Keratinocyte (primary cell): Measurements from ENCODE around the gene MMRN2.

Source experiments
- CTCF ChIP-seq, 3 experiments: IDR thresholded peaks in 1 of 3; conservative IDR thresholded peaks in 1 of 3; optimal IDR thresholded peaks in 1 of 3; 2 replicates in 2 of 3; 3 replicates in 1 of 3; pipeline versions ENCODE3 to v1.5.1; 2011; ENCODE audit warnings: low read length in 3 of 3, mild to moderate bottlenecking in 3 of 3, moderate library complexity in 2 of 3, control low read depth in 1 of 3, inconsistent platforms in 1 of 3; ENCODE audit not compliant: insufficient read depth in 2 of 3; ENCODE audit errors: extremely low read depth in 1 of 3
- EZH2 ChIP-seq: IDR thresholded peaks from one replicate; pipeline ENCODE4 v1.6.1; 2012; ENCODE audit warnings: inconsistent platforms, mild to moderate bottlenecking, low read length, moderate library complexity

- no peak for TF ChIP-seq CTCF (optimal IDR thresholded peaks at IDR 0.05 in 1 of 3, IDR thresholded peaks at IDR 0.05 in 1 of 3, conservative IDR thresholded peaks at IDR 0.05 in 1 of 3; ENCODE audit: extremely low read depth in 1 of 3, insufficient read depth in 2 of 3, low read length in 3 of 3)
- no peak for TF ChIP-seq EZH2
Measured at GRCh38 chr10:86944907-86945306, 12.5 kb downstream of the MMRN2 start.
